ENCODE data around the gene CROCC2. TPM values are rescaled to one million over a fixed set of nuclear protein-coding genes. Genes with fewer than 3 reads are reported as not detected.

CROCC2 gene
- total and polyA plus RNA-seq, 7 donors: under 0.01 to 0.09 TPM; not detected in 5

DNA sequence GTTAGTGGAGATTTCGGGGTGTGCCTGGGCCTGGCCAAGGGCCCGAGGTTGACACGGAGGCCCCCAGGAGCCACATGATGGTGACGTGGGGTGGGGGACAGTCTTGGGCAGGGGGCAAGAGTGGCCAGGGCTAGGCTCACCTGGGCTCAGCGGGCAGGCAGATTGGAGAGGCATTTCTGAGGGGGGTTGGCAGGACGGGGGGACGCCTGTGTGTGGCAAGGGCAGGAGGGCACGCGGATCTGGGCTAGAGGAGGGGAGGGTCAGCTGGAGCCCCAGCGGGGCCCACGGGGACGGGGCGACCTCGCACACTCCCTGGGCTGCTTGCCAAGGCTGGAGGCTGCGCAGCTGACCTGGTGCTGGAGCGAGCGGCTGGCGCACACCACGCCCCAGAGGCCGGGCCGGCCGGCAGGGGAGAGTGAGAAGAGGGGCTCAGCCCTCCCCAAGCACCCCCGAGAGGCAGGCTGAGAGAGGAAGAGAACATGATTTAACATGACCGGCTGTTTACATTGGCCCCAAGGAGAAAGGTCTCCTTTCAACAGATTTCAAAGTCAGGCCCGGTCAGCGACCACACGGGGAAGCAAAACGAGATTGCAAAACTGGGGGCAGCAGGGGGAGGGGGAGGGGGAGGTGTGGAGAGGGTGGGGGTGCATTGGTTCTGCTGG is 54.3 kb downstream of the CROCC2 start:
- Histone ChIP-seq H3K36me3 (no peaks in the 10 kb centered on the region), H3K9me3 (no peaks in the 10 kb centered on the region), H3K27ac (no peak overlapping the region), H3K4me1 (peaks cover 0 to 18% (median 13%) of the 10 kb centered on the region in 4 donors), H3K4me3 (no peak overlapping the region), H3K27me3 (peaks cover 0 to 50% (median 0%) of the 10 kb centered on the region in 3 donors)
- intact Hi-C loops (cut with DNase I): no loop called here
- TF ChIP-seq POLR2AphosphoS5 (IDR thresholded peaks at IDR 0.05): no peak
- TF ChIP-seq, protein P1, sequence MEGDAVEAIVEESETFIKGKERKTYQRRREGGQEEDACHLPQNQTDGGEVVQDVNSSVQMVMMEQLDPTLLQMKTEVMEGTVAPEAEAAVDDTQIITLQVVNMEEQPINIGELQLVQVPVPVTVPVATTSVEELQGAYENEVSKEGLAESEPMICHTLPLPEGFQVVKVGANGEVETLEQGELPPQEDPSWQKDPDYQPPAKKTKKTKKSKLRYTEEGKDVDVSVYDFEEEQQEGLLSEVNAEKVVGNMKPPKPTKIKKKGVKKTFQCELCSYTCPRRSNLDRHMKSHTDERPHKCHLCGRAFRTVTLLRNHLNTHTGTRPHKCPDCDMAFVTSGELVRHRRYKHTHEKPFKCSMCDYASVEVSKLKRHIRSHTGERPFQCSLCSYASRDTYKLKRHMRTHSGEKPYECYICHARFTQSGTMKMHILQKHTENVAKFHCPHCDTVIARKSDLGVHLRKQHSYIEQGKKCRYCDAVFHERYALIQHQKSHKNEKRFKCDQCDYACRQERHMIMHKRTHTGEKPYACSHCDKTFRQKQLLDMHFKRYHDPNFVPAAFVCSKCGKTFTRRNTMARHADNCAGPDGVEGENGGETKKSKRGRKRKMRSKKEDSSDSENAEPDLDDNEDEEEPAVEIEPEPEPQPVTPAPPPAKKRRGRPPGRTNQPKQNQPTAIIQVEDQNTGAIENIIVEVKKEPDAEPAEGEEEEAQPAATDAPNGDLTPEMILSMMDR (IDR thresholded peaks at IDR 0.05): no peak
- TF ChIP-seq POLR2A (IDR thresholded peaks at IDR 0.05): no peak
- TF ChIP-seq EP300 (IDR thresholded peaks at IDR 0.05): no peak
- WGBS, 2 donors: 10 to 35% methylated on average over 28 of the region's 28 CpGs
- peak; percentile 68 for DNase-seq

GRCh38 chr2:240960971-240961876 is 55.1 kb downstream of the CROCC2 start:
- H3K9me3 ChIP-seq: no peaks in the 10 kb centered on the region
- no peak overlapping the region for H3K4me3 ChIP-seq
- WGBS, 2 donors: 71 to 78% methylated on average over 27 of the region's 27 CpGs
- H3K4me1 ChIP-seq: peaks cover 0 to 18% (median 13%) of the 10 kb centered on the region in 4 donors
- intact Hi-C loops (cut with DNase I): no loop called here
- H3K27me3 ChIP-seq: peaks cover 0 to 43% (median 0%) of the 10 kb centered on the region in 3 donors
- peak; percentile 42 for DNase-seq
- TF ChIP-seq POLR2A (IDR thresholded peaks at IDR 0.05) (no peak), POLR2AphosphoS5 (IDR thresholded peaks at IDR 0.05) (no peak), EP300 (IDR thresholded peaks at IDR 0.05) (no peak)
- TF ChIP-seq, protein P1 (IDR thresholded peaks at IDR 0.05): no peak
- H3K36me3 ChIP-seq: no peaks in the 10 kb centered on the region
- H3K27ac ChIP-seq: no peak overlapping the region

DNA sequence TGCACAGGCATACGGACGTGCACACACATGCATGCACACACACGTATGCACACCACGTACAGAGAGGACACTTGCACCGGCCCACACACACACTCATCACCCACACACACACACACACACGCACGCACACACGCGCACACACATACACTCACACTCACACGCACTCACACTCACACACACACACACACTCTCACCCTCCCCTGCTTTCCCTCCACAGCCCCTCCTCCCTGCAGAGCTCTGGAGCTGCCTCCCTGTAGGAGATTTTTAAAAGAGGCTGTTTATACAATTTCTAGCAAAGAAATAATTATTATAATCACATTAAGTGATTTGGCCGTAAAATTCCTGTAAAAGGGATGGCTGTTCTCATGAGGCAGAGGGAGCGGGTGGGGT is 55.8 kb downstream of the CROCC2 start:
- TF ChIP-seq POLR2A (IDR thresholded peaks at IDR 0.05) (no peak), POLR2AphosphoS5 (IDR thresholded peaks at IDR 0.05) (no peak), EP300 (IDR thresholded peaks at IDR 0.05) (no peak)
- TF ChIP-seq, protein P1 (IDR thresholded peaks at IDR 0.05): no peak
- Histone ChIP-seq H3K27me3 (peaks cover 0 to 38% (median 0%) of the 10 kb centered on the region in 3 donors), H3K27ac (peak overlapping the region in 1 of 4 donors; percentile 31), H3K9me3 (no peaks in the 10 kb centered on the region), H3K4me1 (peaks cover 0 to 18% (median 13%) of the 10 kb centered on the region in 4 donors), H3K4me3 (no peak overlapping the region), H3K36me3 (no peaks in the 10 kb centered on the region)
- WGBS, 2 donors: 61 to 67% methylated on average over 12 of the region's 12 CpGs
- DNase-seq: no peak
- intact Hi-C loops (cut with DNase I): no loop called here

DNA sequence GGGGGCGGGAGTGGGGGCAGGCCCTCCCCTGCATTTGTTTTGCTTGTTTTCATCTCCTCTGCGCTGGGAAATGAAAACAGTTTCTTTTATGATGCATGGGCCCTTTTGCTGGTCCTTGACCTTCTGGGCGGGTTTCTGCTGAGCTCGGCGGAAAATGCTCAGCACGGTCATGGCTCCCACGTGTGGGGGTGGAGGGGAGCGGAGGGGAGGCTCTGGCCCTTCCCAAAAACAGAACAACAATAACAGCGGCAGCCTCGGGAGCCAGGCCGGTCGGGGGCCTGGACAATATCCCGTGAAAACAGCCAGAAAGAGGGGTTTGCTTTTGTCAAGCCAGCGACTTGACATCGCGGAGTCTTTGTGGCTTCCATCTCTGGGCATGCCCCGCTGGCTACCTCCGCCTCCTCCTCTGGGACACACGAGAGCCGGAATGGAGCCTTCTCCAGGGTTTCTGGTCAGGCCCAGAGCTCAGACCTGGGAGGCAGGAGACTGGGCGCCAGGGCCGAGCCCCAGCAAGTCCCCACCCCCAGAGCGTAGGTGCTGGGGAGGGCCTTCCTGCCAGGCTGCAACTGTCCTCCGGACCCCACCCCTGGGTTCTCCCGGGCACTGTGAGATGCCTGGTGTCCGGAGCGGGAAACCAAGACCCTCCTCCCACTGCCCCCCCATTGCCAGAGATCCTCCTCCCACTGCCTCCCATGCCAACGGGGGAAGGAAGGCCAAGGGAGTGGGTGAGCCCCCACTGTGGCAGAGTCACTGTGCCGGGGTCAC is 56.3 kb downstream of the CROCC2 start:
- no peaks in the 10 kb centered on the region for H3K36me3 ChIP-seq
- WGBS, 2 donors: 63% methylated on average over 29 of the region's 29 CpGs
- intact Hi-C loops (cut with DNase I): no loop called here
- H3K27ac ChIP-seq: peak overlapping the region in 3 of 4 donors; percentile 14 to 31 (median 16)
- peak; percentile 72 for DNase-seq
- H3K27me3 ChIP-seq: peaks cover 0 to 36% (median 0%) of the 10 kb centered on the region in 3 donors
- TF ChIP-seq, protein P1 (IDR thresholded peaks at IDR 0.05): no peak
- TF ChIP-seq POLR2A (IDR thresholded peaks at IDR 0.05) (no peak), POLR2AphosphoS5 (IDR thresholded peaks at IDR 0.05) (peak in 1 of 4 donors; percentile 32), EP300 (IDR thresholded peaks at IDR 0.05) (no peak)
- H3K4me1 ChIP-seq: peaks cover 0 to 18% (median 13%) of the 10 kb centered on the region in 4 donors
- H3K9me3 ChIP-seq: no peaks in the 10 kb centered on the region
- no peak overlapping the region for H3K4me3 ChIP-seq

Data from sigmoid colon (tissue), 7 donors.